ENCODE data around the gene GMFB. TPM values are rescaled to one million over a fixed set of nuclear protein-coding genes. Genes with fewer than 3 reads are reported as not detected.

GMFB gene
- total RNA-seq, 1 experiment from 2014 or later = 79.2 TPM

GRCh38 chr14:54440476-54440872, 48.3 kb downstream of the GMFB start:
- WGBS (ENCODE audit: extremely low coverage, insufficient read length, low lambda C conversion rate) = no CpG with 5 or more reads among the region's 5 CpGs
- no peak overlapping the region for H3K56ac ChIP-seq (ENCODE audit: insufficient read length, low read depth, low read length)
- no peak overlapping the region for H2BK20ac ChIP-seq (ENCODE audit: low read depth, low read length, poor library complexity, severe bottlenecking)
- H4K20me1 ChIP-seq (ENCODE audit: control insufficient read depth, insufficient read depth, insufficient read length) = no peaks in the 10 kb centered on the region
- no peak overlapping the region for H2AK5ac ChIP-seq (ENCODE audit: insufficient read length, low read length)
- no peak overlapping the region for H2BK120ac ChIP-seq (ENCODE audit: low read depth, low read length, poor library complexity, severe bottlenecking)
- H3K79me2 ChIP-seq (ENCODE audit: insufficient read depth, low read length) = peaks cover 27% of the 10 kb centered on the region
- H4K5ac ChIP-seq (ENCODE audit: insufficient read length, low read depth, low read length) = no peak overlapping the region
- H3K9me3 ChIP-seq (ENCODE audit: control insufficient read depth, low read depth, low read length) = no peaks in the 10 kb centered on the region
- H4K91ac ChIP-seq (ENCODE audit: insufficient read length, low read depth, low read length) = no peak overlapping the region
- TF ChIP-seq CTCF (conservative IDR thresholded peaks at IDR 0.05) = no peak
- Mint-ChIP-seq H3K4me1 (peaks cover 31 to 51% of the 10 kb centered on the region in 2 experiments), H3K27me3 (ENCODE audit: low read depth) (no peaks in the 10 kb centered on the region), H3K27ac (peak overlapping the region; percentile 93 to 99 (median 98)), H3K4me3 (peak overlapping the region; percentile 81 to 97), H3K36me3 (ENCODE audit: insufficient read depth in 1 of 3, low read depth in 3 of 3) (peaks cover 10 to 21% (median 19%) of the 10 kb centered on the region in 3 experiments), H3K9me3 (no peaks in the 10 kb centered on the region)
- H3K4me1 ChIP-seq (ENCODE audit: insufficient read depth, low read length) = peaks cover 5% of the 10 kb centered on the region; the same call in 1 of the 2 replicates
- no peak overlapping the region for H4K8ac ChIP-seq (replicated peaks; ENCODE audit: insufficient read length, low read depth, low read length)
- H2BK12ac ChIP-seq (ENCODE audit: insufficient read length, low read depth, low read length) = no peak overlapping the region
- H2BK15ac ChIP-seq (ENCODE audit: low read depth, low read length) = no peak overlapping the region
- H3K18ac ChIP-seq (ENCODE audit: insufficient read length, low read depth, low read length) = no peak overlapping the region
- H3K4me2 ChIP-seq (ENCODE audit: insufficient read depth, insufficient read length, low read length) = peak overlapping the region; percentile 70
- no peak overlapping the region for H3K23ac ChIP-seq (ENCODE audit: insufficient read length, low read depth, low read length)
- no peak overlapping the region for H3K27ac ChIP-seq (ENCODE audit: insufficient read length, low read depth, low read length)
- peak overlapping the region; percentile 89 for H3K9ac ChIP-seq (ENCODE audit: extremely low read depth, insufficient read length, low read length)
- H3K4ac ChIP-seq (ENCODE audit: low read depth, low read length) = no peak overlapping the region
- H3T11ph ChIP-seq (ENCODE audit: low read length) = no peak overlapping the region
- H3K23me2 ChIP-seq (ENCODE audit: insufficient read length, low read depth, low read length, poor library complexity, severe bottlenecking) = peaks cover 4% of the 10 kb centered on the region
- H3K79me1 ChIP-seq (ENCODE audit: insufficient read depth, low read depth, low read length, poor library complexity, severe bottlenecking) = peaks cover 3% of the 10 kb centered on the region
- no peak overlapping the region for H2BK5ac ChIP-seq (ENCODE audit: insufficient read length, low read length)
- H3K14ac ChIP-seq (ENCODE audit: insufficient read depth, low read length) = peak overlapping the region; percentile 98; the same call in 1 of the 2 replicates
- no peaks in the 10 kb centered on the region for H3K27me3 ChIP-seq (ENCODE audit: insufficient read depth, low read length)
- no peak for DNase-seq
- H2AFZ ChIP-seq (ENCODE audit: low read length) = no peak overlapping the region
